Measurements from ENCODE around the gene LAMTOR1.

Gene LAMTOR1

GRCh38 chr11:72116019-72116755 lies 13.1 kb upstream of the LAMTOR1 start:
- DNase-seq: no peak

DNA sequence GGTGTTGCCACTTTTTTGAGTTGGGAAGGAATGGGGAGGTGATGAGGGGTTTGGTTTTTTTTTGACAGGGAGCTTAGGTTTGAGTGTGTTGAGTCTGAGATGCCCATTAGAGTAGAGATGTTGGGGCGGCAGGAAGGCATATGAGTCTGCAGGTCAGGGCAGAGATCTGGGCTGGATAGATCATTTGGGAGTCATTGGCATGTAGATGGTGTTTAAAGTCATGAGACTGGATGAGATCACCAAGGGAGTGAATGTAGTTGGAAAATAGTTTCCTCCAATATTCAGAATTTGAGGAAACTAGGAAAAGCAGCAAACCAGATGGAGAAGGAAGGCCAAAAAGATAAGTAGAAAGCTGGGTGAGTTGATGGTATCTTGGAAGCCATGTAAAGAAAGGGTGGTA lies 11.5 kb upstream of the LAMTOR1 start:
- DNase-seq: no peak

DNA sequence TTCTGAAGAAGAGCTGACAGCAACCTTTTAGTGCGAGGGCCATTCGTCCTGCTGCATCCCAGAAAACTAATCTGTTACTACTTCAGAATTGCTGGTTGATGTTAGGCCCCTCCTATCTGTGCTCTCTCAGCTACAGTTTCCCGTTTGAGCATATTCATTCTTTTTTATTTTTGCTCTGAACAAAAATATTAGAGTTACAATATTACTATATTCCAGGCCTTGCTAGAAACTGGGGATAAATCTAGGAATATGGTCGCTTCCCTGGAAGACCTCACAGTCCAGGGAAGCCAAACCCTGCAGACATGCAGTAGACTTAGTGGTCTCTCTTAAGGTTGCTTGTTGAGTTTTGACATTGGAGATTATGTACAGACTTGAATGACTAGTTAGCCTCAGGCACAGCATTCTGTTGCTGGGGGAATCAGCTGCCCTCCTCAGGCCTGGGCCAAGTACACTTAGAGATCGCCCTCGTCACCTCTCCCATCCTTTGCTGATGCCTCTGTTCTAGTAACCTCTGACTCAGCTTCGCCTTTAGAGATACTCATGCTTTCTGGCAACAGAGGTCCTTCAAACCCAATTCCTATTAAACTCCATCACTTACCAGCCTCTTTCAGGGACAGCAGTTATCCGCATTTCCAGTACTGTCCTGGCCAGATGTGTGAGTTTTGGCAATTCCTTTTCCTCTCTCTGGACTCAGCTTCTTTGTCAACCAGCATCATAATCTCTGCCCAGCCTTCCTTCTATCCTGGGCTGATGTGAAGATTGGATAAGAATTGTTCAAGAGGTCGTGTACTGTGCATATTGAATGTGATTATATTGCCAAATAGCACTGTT lies 10.1 kb upstream of the LAMTOR1 start:
- no peak for DNase-seq

- DNase-seq: peak; percentile 50
Measured at GRCh38 chr11:72112143-72112977, 9.3 kb upstream of the LAMTOR1 start, which contains the start of gene ANAPC15. Gene ANAPC15 (minus strand): TSS chr11:72112695. CDS start chr11:72111276, 1,419 bp downstream.

- DNase-seq: no peak
Measured at GRCh38 chr11:72111300-72112142, 8.4 kb upstream of the LAMTOR1 start.

DNA sequence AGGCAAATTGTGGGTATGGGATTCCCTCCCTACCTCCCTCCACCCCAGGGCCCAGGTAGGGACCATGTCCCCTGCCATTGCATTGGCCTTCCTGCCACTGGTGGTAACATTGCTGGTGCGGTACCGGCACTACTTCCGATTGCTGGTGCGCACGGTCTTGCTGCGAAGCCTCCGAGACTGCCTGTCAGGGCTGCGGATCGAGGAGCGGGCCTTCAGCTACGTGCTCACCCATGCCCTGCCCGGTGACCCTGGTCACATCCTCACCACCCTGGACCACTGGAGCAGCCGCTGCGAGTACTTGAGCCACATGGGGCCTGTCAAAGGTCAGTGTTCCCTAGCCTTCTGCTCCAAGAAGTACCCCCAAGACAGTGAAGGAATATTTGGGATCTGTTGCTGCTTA lies 2.8 kb upstream of the LAMTOR1 start, which contains the start of gene TOMT:
TOMT (plus strand) TSS at position 37 of the 400 bp plus-strand sequence; CDS start at position 65, 28 bp downstream.
- no peak for DNase-seq

DNA sequence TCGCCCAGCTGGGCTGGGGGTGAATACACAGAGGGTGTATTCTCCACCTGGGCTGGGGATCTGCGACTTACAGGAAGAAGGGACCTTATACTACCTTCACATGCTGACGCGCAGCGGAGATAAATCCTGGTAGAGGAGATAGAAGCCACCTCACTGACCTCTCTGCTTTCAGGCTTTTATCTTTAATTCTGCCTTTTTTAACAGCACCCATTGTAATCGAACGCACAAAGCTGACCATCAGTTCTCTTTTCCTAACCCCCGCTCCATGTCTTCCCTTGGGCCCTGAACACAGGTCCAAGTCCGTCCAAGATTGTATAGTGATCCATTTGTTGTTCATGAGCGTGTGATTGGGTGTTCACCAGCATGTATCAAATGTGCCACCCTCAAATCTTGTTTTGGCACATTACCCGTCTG lies 664 bp upstream of the LAMTOR1 start:
- no peak for DNase-seq

- DNase-seq: no peak
Measured at GRCh38 chr11:72102631-72102945, 509 bp downstream of the LAMTOR1 start.

DNA sequence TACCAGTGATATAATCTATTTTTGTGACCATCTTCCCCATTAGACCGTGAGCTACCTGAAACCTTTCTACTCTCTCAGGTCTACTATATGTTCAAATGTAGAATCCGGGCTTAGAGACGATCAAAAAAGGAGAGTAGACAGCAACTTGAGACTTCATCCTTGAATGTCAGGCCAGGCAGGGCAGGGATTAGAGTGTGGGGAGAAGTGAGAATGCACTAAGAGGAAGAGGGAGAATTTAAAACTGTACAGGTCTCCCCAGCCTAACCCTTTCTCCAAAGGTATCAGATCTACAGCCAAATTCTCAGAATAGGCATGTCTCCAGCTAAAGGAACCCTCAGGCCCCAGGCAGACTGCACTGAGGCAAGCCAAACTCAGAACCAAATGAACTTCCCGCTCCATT lies 935 bp downstream of the LAMTOR1 start:
- DNase-seq: no peak

DNA sequence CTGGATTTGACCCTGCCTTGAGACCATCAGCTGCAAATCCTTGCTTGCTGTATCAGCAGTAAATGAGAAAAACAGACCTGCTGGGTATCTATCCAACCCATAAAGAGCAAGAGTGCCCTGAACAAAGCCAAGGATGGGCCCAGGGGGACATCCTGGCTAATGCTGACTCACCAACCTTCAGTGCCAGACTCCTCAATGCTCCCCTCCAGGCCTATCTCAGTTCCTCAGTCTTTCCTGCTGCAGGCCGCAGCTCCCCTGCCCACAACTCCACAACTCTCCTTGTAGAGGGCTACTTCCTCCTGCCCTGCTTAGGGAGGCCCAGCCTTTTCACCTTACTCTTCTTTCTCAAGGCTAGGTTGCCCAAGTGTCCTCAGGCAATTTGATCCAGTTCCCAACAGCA lies 2.6 kb downstream of the LAMTOR1 start:
- no peak for DNase-seq

- no peak for DNase-seq
Measured at GRCh38 chr11:72100009-72100408, 3.1 kb downstream of the LAMTOR1 start.

GRCh38 chr11:72098741-72099140 lies 4.4 kb downstream of the LAMTOR1 start:
- DNase-seq: no peak

DNA sequence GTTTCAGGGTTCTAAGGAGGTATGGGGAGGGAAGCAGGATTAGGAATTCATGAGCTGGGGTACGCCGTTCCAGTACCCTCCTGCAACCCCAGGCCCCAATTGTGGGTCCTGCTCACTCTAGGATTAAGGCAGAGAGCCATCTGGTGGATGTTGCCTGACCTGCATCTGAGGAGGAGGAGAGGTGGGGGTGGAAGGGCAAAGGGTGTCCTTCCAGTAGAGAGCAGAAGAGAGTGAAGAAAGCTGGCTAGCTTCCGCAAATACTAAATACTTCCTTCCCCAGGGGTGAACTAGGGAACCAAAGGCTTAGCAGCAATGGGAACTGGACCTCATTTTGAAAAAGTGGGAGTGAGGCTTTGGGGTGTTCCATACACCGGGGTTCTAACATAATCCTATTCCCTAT lies 11.8 kb downstream of the LAMTOR1 start:
- no peak for DNase-seq

- no peak for DNase-seq
Measured at GRCh38 chr11:72088076-72088808, 14.9 kb downstream of the LAMTOR1 start.

DNA sequence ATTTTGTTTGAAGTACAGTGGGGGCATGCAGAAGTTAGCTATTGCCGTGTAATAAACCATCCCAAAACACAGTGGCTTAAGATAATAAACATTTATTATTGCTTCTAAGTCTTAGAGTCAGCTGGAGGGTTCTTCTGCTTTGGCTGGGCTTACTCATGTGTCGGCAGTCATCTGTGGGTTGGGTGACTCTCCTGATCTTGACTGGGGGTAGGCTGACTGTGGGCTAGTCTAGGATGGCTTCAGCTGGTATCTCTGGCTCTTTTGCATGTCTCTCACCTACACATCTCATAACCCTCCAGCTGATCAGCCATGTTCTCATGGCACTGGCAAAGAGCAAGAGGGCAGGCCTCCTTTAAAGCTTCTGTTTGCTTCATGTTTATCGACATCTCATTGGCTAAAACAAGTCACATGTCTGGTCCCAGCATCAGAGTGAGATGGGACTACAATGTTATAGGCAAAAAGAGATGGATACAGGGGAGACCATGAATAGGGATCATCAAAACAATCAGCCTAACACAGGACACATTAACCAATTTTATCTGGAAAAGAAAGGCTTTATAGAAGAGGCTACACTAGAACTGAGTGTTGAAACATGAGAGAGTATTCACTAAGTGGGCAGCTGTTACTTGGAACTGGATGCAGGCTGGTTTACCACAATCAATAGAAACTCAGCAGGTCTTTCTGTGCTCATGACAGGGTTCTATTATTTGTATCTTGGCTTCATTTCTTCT lies 17.3 kb downstream of the LAMTOR1 start:
- DNase-seq: no peak

DNA sequence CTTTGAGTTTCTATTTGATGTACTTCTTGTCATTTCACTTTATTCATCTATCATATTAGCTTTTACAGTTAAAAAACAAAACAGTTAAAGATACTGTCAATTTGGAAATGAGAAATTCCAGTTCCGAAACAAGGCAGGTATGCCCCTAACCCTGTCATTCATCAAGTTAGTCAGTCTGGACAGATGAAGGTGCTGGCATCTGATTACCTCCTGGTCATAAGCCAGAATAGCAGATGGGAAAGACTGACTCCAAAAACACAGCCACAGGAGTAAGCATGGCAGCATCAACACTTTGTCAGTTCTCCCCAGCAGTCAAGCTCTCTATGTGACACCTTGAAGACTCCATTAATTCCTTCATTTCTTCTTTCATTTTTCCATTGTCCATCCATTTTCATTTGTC lies 18.1 kb downstream of the LAMTOR1 start:
- DNase-seq: no peak

DNA sequence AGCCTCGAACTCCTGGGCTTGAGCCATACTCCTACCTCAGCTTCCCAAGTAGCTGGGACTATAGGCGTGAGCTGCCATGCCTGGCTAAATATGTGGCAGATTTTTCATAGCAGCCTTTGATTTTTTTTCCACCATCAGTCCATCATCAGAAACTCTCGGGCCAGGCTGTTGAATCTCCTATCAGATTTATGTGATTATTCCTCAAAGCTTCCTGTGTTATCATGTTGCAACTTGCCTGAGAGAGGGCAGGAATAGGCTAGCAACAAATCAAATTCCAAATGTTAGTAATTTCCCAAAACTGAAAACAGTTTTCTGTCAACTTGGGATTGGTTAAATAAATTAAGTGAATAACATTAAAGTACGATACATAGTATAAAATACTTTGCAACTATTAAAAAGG lies 19.0 kb downstream of the LAMTOR1 start:
- no peak for DNase-seq

- DNase-seq: no peak
Measured at GRCh38 chr11:72083414-72083813, 19.7 kb downstream of the LAMTOR1 start.

DNA sequence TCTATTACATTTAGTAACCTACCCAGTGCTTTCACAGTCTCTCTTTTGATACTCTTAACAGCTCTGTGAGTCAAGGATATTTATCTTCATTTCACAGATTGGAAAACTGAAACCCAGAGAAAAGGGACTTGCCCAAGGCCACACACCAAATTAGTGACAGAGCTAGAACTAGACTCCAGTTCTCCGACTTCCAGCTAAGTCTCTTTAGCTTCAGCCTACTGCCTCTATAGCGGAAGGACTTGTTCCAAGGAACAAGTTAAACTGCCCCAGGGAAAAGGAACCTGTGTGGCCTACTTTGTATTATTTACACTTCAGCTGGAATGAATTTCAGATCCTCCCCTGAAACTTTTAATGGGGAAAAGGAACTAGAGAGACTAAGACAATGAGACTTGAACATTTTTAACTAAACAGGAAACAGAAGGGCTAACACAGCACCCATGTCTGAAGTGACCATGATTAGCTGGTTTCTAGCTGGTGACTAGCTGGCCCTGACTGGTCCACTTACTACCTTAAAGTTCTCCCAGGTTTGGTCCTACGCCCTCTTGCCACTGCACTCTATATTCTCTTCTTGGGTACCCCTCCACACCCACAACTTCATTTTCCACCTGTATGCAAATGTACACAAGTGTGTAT lies 21.2 kb downstream of the LAMTOR1 start:
- no peak for DNase-seq

- no peak for DNase-seq
Measured at GRCh38 chr11:72081184-72081644, 21.9 kb downstream of the LAMTOR1 start.
